GM18951 (cell line): ENCODE results near the gene LDLRAD1.
"Not testable (repeated sequence)": the region's sequence is repeated elsewhere in the genome, so short reads cannot be mapped to it uniquely, and the experiment has no call there.

Experiments
- POLR2A ChIP-seq: IDR thresholded peaks from 4 replicates; pipeline ENCODE4 v1.6.1; 2011; ENCODE audit warnings: mild to moderate bottlenecking; ENCODE audit not compliant: insufficient read length, insufficient read depth; ENCODE audit errors: extremely low read depth
- in situ Hi-C: fragments of 300-500 bp; cut with MboI; formaldehyde crosslinking; loops from one replicate; pipeline ENCODE4 v1.12.0; 2022; ENCODE audit warnings: low sequenced_read_pairs, mixed read lengths, inconsistent platforms; ENCODE audit not compliant: unreplicated experiment

The LDLRAD1 gene

GRCh38 chr1:53995683-53996082, 22.3 kb downstream of the LDLRAD1 start:
- TF ChIP-seq POLR2A, result no peak
- in situ Hi-C loops, result no loop called here

GRCh38 chr1:53994516-53994915, 23.5 kb downstream of the LDLRAD1 start:
- in situ Hi-C loops, result not testable (repeated sequence)

- TF ChIP-seq POLR2A, result no peak
- in situ Hi-C loops, result no loop called here
Measured at GRCh38 chr1:53992085-53992874, 25.7 kb downstream of the LDLRAD1 start.

- in situ Hi-C loops, result no loop called here
- TF ChIP-seq POLR2A, result no peak
Measured at GRCh38 chr1:53987880-53988279, 30.1 kb downstream of the LDLRAD1 start.

- TF ChIP-seq POLR2A, result no peak
- in situ Hi-C loops, result no loop called here
Measured at GRCh38 chr1:53986458-53986857, 31.5 kb downstream of the LDLRAD1 start.

GRCh38 chr1:53984726-53985125, 33.3 kb downstream of the LDLRAD1 start:
- TF ChIP-seq POLR2A, result no peak
- in situ Hi-C loops, result no loop called here

GRCh38 chr1:53982763-53983104, 35.3 kb downstream of the LDLRAD1 start:
- in situ Hi-C loops, result no loop called here
- TF ChIP-seq POLR2A, result no peak

- in situ Hi-C loops, result no loop called here
- no peak for TF ChIP-seq POLR2A
Measured at GRCh38 chr1:53982034-53982762, 35.8 kb downstream of the LDLRAD1 start.

GRCh38 chr1:53981220-53981619, 36.8 kb downstream of the LDLRAD1 start:
- in situ Hi-C loops, result no loop called here
- TF ChIP-seq POLR2A, result no peak

GRCh38 chr1:53979712-53980450, 38.1 kb downstream of the LDLRAD1 start:
- no peak for TF ChIP-seq POLR2A
- in situ Hi-C loops, result no loop called here

- in situ Hi-C loops, result no loop called here
- no peak for TF ChIP-seq POLR2A
Measured at GRCh38 chr1:53975861-53976260, 42.1 kb downstream of the LDLRAD1 start.

GRCh38 chr1:53971718-53972117, 46.3 kb downstream of the LDLRAD1 start:
- in situ Hi-C loops, result no loop called here
- TF ChIP-seq POLR2A, result no peak

- in situ Hi-C loops, result loop anchor here (10.0 kb wide), 1 partner anchor 115 kb away; no protein-coding TSS in a partner anchor
Measured at GRCh38 chr1:53969323-53969722, 48.7 kb downstream of the LDLRAD1 start.

GRCh38 chr1:53968125-53968513, 49.9 kb downstream of the LDLRAD1 start:
- TF ChIP-seq POLR2A, result no peak
- in situ Hi-C loops, result loop anchor here (10.0 kb wide), 1 partner anchor 113 kb away; no protein-coding TSS in a partner anchor
